ENCODE data around the gene AFAP1L2. TPM values are rescaled to one million over a fixed set of nuclear protein-coding genes. Genes with fewer than 3 reads are reported as not detected.

The AFAP1L2 gene
- total RNA-seq, 6 experiments from 2014 or later = 0.07 to 0.09 TPM; not detected in 4

GRCh38 chr10:114260366-114260765, 143.9 kb downstream of the AFAP1L2 start:
- TF ChIP-seq CTCF (IDR thresholded peaks at IDR 0.05) = no peak
- H3K27me3 Mint-ChIP-seq (ENCODE audit: insufficient read depth) = peaks cover 2% of the 10 kb centered on the region; the same call in 1 of the 2 replicates
- H3K4me1 Mint-ChIP-seq (ENCODE audit: low read depth) = peaks cover 64% of the 10 kb centered on the region

DNA sequence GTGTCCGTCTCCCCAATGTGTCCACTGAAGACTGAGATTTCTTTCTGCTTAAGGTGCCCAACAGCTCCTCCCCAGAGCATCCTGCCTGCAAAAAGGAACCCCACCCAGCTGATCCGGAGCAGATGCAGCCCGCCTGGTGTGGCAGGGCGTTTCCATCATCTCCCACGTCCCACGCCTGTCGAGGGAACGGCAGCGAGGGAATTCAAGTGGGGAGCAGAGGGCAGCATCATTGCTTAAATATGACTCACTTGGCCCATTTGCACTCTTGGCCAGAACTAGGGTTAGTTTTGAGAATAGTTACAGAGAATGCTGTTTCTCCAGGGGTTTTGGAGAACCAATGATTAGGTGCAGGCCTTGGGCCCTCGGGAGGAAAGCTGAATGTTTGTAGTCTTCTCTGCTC, 144.5 kb downstream of the AFAP1L2 start:
- H3K4me1 Mint-ChIP-seq (ENCODE audit: low read depth) = peaks cover 58% of the 10 kb centered on the region
- TF ChIP-seq CTCF (IDR thresholded peaks at IDR 0.05) = no peak
- H3K9me3 Mint-ChIP-seq = no peaks in the 10 kb centered on the region
- peak; percentile 15 for DNase-seq
- H3K36me3 Mint-ChIP-seq (ENCODE audit: low read depth) = no peaks in the 10 kb centered on the region
- H3K27me3 Mint-ChIP-seq (ENCODE audit: insufficient read depth) = peaks cover 2% of the 10 kb centered on the region; the same call in 1 of the 2 replicates
- H3K27ac Mint-ChIP-seq = peak overlapping the region; percentile 32; the same call in 1 of the 2 replicates
- peak overlapping the region; percentile 48; the same call in 1 of the 2 replicates for H3K4me3 Mint-ChIP-seq

More at GRCh38 chr10:114260366-114260765, 143.9 kb downstream of the AFAP1L2 start:
- Mint-ChIP-seq H3K4me3 (0 out of 2 replicates have a peak overlapping the region, but pooled peaks have one; percentile 48), H3K36me3 (ENCODE audit: low read depth) (no peaks in the 10 kb centered on the region), H3K27ac (peak overlapping the region; percentile 64; the same call in 1 of the 2 replicates), H3K9me3 (no peaks in the 10 kb centered on the region)
- DNase-seq = no peak

DNA sequence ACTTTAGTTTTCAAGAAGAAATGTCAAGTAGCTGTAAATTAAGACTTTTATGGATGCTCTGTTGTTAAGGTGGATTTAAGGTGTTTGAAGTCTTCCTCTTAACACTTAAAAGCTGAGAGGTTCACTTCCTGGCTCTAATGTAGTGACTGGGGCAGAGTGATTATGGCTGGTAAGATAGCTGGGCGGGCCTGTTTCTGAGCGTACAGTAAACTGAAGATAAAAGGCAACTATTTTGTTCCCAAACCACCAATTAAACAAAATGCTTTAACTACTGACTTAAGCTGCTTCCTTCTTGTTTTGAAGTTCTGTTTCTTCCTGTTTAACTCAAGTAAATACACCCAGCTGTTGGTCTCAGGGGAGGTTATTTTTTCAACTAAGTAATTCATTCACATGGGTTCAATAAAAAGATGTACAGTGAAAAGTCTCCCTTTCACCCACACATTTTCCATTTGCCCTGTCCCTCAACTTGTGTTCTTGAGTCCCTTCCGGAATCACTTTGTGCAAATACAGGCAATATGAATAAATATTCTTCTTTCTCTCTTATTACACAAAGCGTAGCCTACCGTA, 145.9 kb downstream of the AFAP1L2 start:
- no peak for TF ChIP-seq CTCF (IDR thresholded peaks at IDR 0.05)
- peaks cover 5% of the 10 kb centered on the region; the same call in 1 of the 2 replicates for H3K27me3 Mint-ChIP-seq (ENCODE audit: insufficient read depth)
- peaks cover 57% of the 10 kb centered on the region for H3K4me1 Mint-ChIP-seq (ENCODE audit: low read depth)
- H3K4me3 Mint-ChIP-seq = no peak overlapping the region
- no peak overlapping the region for H3K27ac Mint-ChIP-seq
- H3K36me3 Mint-ChIP-seq (ENCODE audit: low read depth) = no peaks in the 10 kb centered on the region
- H3K9me3 Mint-ChIP-seq = peaks cover 6% of the 10 kb centered on the region
- no peak for DNase-seq

DNA sequence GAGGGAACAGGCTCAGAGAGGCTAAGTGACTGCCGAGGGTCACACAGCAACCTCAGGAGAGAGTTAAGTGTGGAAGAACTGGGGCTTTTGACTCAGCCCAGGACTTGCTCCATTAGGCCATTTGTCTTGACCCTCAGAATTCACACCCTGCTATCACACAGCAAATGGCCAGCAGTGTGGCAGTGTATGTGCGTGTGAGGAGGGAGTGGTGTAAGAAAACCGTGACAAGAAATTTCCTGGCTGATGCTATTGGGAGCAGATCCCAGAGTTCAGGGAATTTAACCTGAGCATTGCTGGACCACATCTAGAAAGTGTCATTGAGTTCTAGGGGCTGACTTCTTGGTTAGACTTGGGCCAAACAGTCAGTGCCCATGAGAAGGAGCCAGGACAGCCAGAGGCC, 146.8 kb downstream of the AFAP1L2 start:
- Mint-ChIP-seq H3K36me3 (ENCODE audit: low read depth) (no peaks in the 10 kb centered on the region), H3K9me3 (peaks cover 8% of the 10 kb centered on the region), H3K27me3 (ENCODE audit: insufficient read depth) (peaks cover 5% of the 10 kb centered on the region), H3K27ac (peak overlapping the region; percentile 20; the same call in 1 of the 2 replicates), H3K4me1 (ENCODE audit: low read depth) (peaks cover 57% of the 10 kb centered on the region), H3K4me3 (no peak overlapping the region)
- no peak for DNase-seq
- TF ChIP-seq CTCF (IDR thresholded peaks at IDR 0.05) = no peak

GRCh38 chr10:114256822-114257221, 147.5 kb downstream of the AFAP1L2 start:
- H3K27ac Mint-ChIP-seq = no peak overlapping the region; the same call in 1 of the 2 replicates
- TF ChIP-seq CTCF (IDR thresholded peaks at IDR 0.05) = no peak
- H3K4me1 Mint-ChIP-seq (ENCODE audit: low read depth) = peaks cover 56% of the 10 kb centered on the region
- H3K27me3 Mint-ChIP-seq (ENCODE audit: insufficient read depth) = peaks cover 3% of the 10 kb centered on the region
- no peak for DNase-seq
- no peaks in the 10 kb centered on the region for H3K36me3 Mint-ChIP-seq (ENCODE audit: low read depth)
- H3K4me3 Mint-ChIP-seq = no peak overlapping the region
- peaks cover 8% of the 10 kb centered on the region for H3K9me3 Mint-ChIP-seq

Measured in HFFc6 (cell line).